ENCODE measurements around the gene DDX18. TPM values are rescaled to one million over a fixed set of nuclear protein-coding genes. Genes with fewer than 3 reads are reported as not detected.

The DDX18 gene
- total RNA-seq, 2 experiments from 2014 or later, result 68.5 to 160 TPM

- intact Hi-C loops (cut with micrococcal nuclease; ENCODE audit: unreplicated experiment), result no loop called here
- H3K79me2 ChIP-seq (ENCODE audit: insufficient read depth, low read depth, low read length), result no peaks in the 10 kb centered on the region
- no peak for DNase-seq (ENCODE audit: low spot score)
- BruUV-seq (replicated peaks), result no TSS peak
- TF ChIP-seq EZH2phosphoT487 (IDR thresholded peaks at IDR 0.05; ENCODE audit: borderline replicate concordance, low read depth, low read length), result no peak
- no peak for TF ChIP-seq CTCF (conservative IDR thresholded peaks at IDR 0.05; ENCODE audit: low read length)
- peaks cover 80% of the 10 kb centered on the region for H3K36me3 ChIP-seq (ENCODE audit: insufficient read depth, low read length)
- CTCF ChIA-PET (ENCODE audit: unreplicated experiment), result interaction anchor here (0.6 to 1.4 kb wide), 2 partner anchors 169 to 1079 kb away, joined by 3 to 5 read pairs; no protein-coding TSS in a partner anchor
- no peaks in the 10 kb centered on the region for H3K9me2 ChIP-seq (ENCODE audit: insufficient read depth, low read length)
- no peak overlapping the region for H3K4me2 ChIP-seq (ENCODE audit: low read length)
- peaks cover 4% of the 10 kb centered on the region for H3K4me1 ChIP-seq (ENCODE audit: insufficient read depth, low read length, poor library complexity, severe bottlenecking)
- H2AFZ ChIP-seq (ENCODE audit: low read length), result no peak overlapping the region
- no peak overlapping the region for H3K4me3 ChIP-seq (ENCODE audit: low read depth, low read length, poor library complexity, severe bottlenecking)
- POLR2A ChIA-PET, result interaction anchor here (0.6 to 1.4 kb wide), 3 partner anchors 19 to 168 kb away, joined by 3 to 6 read pairs (median 3); no protein-coding TSS in a partner anchor
- no peak overlapping the region for H3K27ac ChIP-seq (ENCODE audit: low read depth, low read length, poor library complexity, severe bottlenecking)
- no peaks in the 10 kb centered on the region for H3K9me3 ChIP-seq (ENCODE audit: low read length)
- H4K20me1 ChIP-seq (ENCODE audit: insufficient read depth, low read length), result 0 out of 2 replicates have a peak, but pooled peaks cover 6% of the 10 kb centered on the region
These were observed 19.4 kb downstream of the DDX18 start for GRCh38 chr2:117833911-117834310.

- intact Hi-C loops (cut with micrococcal nuclease; ENCODE audit: unreplicated experiment), result loop anchor here (5.0 kb wide), 2 partner anchors 82 to 152 kb away; no protein-coding TSS in a partner anchor
- TF ChIP-seq EZH2phosphoT487 (IDR thresholded peaks at IDR 0.05; ENCODE audit: borderline replicate concordance, low read depth, low read length), result no peak
- TF ChIP-seq CTCF (conservative IDR thresholded peaks at IDR 0.05; ENCODE audit: low read length), result no peak
- H3K4me1 ChIP-seq (ENCODE audit: insufficient read depth, low read length, poor library complexity, severe bottlenecking), result peaks cover 4% of the 10 kb centered on the region
- ChIA-PET CTCF (ENCODE audit: unreplicated experiment) (interaction anchor here (1.6 kb wide), 1 partner anchor 168 kb away, joined by 11 read pairs; no protein-coding TSS in a partner anchor), POLR2A (no interaction called here)
- H3K4me2 ChIP-seq (ENCODE audit: low read length), result no peak overlapping the region
- H4K20me1 ChIP-seq (ENCODE audit: insufficient read depth, low read length), result 0 out of 2 replicates have a peak, but pooled peaks cover 6% of the 10 kb centered on the region
- no peak overlapping the region for H3K4me3 ChIP-seq (ENCODE audit: low read depth, low read length, poor library complexity, severe bottlenecking)
- H3K36me3 ChIP-seq (ENCODE audit: insufficient read depth, low read length), result peaks cover 74% of the 10 kb centered on the region
- no peak overlapping the region for H3K27ac ChIP-seq (ENCODE audit: low read depth, low read length, poor library complexity, severe bottlenecking)
- no peaks in the 10 kb centered on the region for H3K9me2 ChIP-seq (ENCODE audit: insufficient read depth, low read length)
- no peak overlapping the region for H2AFZ ChIP-seq (ENCODE audit: low read length)
- no TSS peak for BruUV-seq (replicated peaks)
- H3K9me3 ChIP-seq (ENCODE audit: low read length), result no peaks in the 10 kb centered on the region
- H3K79me2 ChIP-seq (ENCODE audit: insufficient read depth, low read depth, low read length), result no peaks in the 10 kb centered on the region
- DNase-seq (ENCODE audit: low spot score), result no peak
These were observed 20.5 kb downstream of the DDX18 start for GRCh38 chr2:117834992-117835391.
